Sigmoid colon (tissue), 7 donors: ENCODE results near the gene TOB1. TPM values are rescaled to one million over a fixed set of nuclear protein-coding genes. Genes with fewer than 3 reads are reported as not detected.
"Not testable (repeated sequence)": the region's sequence is repeated elsewhere in the genome, so short reads cannot be mapped to it uniquely, and the experiment has no call there.

Experiments
- DNase-seq: peaks from one replicate; pipeline ENCODE4 v3.0.0-alpha.2; 2019
- H3K27ac ChIP-seq, 4 donors: fragments of 200-600 bp; sonication (generic); one replicate each; pipeline ENCODE4 v1.5.1; 2016 to 2019; ENCODE audit warnings: mild to moderate bottlenecking in 1 of 4
- H3K27me3 ChIP-seq, 3 donors: fragments of 200-600 bp; sonication (generic); one replicate each; pipeline ENCODE4 v1.5.1; 2019; ENCODE audit warnings: mild to moderate bottlenecking in 1 of 3
- H3K36me3 ChIP-seq, 4 donors: fragments of 200-600 bp; sonication (generic); one replicate each; pipeline ENCODE4 v1.5.1; 2016 to 2019
- H3K4me1 ChIP-seq, 4 donors: fragments of 200-600 bp; sonication (generic); one replicate each; pipeline ENCODE4 v1.5.1; 2017 to 2019
- H3K4me3 ChIP-seq, 4 donors: fragments of 200-600 bp; sonication (generic); one replicate each; pipeline ENCODE4 v1.5.1; 2017 to 2019; ENCODE audit warnings: mild to moderate bottlenecking in 2 of 4, moderate library complexity in 1 of 4
- H3K9me3 ChIP-seq, 4 donors: fragments of 200-600 bp in 3 of 4; sonication (generic) in 3 of 4; one replicate each; pipeline versions ENCODE4 v1.5.1 to v1.6.1; 2013 to 2019
- CTCF ChIP-seq, 4 experiments: fragments of 450-650 bp in 3 of 4; fragments of 200-600 bp in 1 of 4; IDR thresholded peaks; one replicate each; pipeline ENCODE4 v1.5.1; 2016 to 2019; ENCODE audit warnings: antibody characterized with exemption in 4 of 4, mild to moderate bottlenecking in 3 of 4, moderate library complexity in 2 of 4
- EP300 ChIP-seq, 4 donors: sonication (generic); formaldehyde crosslinking; IDR thresholded peaks; one replicate each; pipeline ENCODE4 v1.6.1; 2017; ENCODE audit warnings: antibody characterized with exemption in 4 of 4
- POLR2A ChIP-seq, 2 donors: fragments of 450-650 bp; IDR thresholded peaks; one replicate each; pipeline ENCODE4 v1.6.1; 2016; ENCODE audit warnings: antibody characterized with exemption in 2 of 2, mild to moderate bottlenecking in 2 of 2, moderate library complexity in 2 of 2
- POLR2AphosphoS5 ChIP-seq, 4 donors: sonication (generic); formaldehyde crosslinking; IDR thresholded peaks; one replicate each; pipeline ENCODE4 v1.6.1; 2017; ENCODE audit warnings: antibody characterized with exemption in 4 of 4
- WGBS, 2 donors: extraction: QIAGEN DNeasy Blood & Tissue Kit; methylation state at CpG; one replicate each; pipeline ENCODE4 v1.1.7; 2013; 5-methylcytosine and 5-hydroxymethylcytosine counted together
- intact Hi-C: fragments of 100-400 bp; cut with DNase I; formaldehyde crosslinking; loops from one replicate; pipeline ENCODE4 v1.15.1; 2023
- polyA plus RNA-seq, 3 donors: library from polyadenylated mRNA; stranded (reverse); fragments of 200-250 nt; gene quantifications; one replicate each; pipeline ENCODE4 v1.2.3, GENCODE V29; 2013
- total RNA-seq, 4 donors: library from RNA; depleted of rRNA; stranded (reverse); fragments of >200 nt; gene quantifications; one replicate each; pipeline ENCODE4 v1.1.0, GENCODE V29; 2016
- donor health status: healthy with polysubstance abuse.
- donor health status: Bipolar disorder and iron deficiency.
- donor health status: healthy.

TOB1 gene
- total and polyA plus RNA-seq, 7 donors = 16.2 to 57.1 (median 31.1) TPM

GRCh38 chr17:50900383-50900892 is 34.3 kb upstream of the TOB1 start:
- Histone ChIP-seq H3K36me3 (no peaks in the 10 kb centered on the region), H3K4me3 (no peak overlapping the region), H3K4me1 (peaks cover 3 to 31% (median 29%) of the 10 kb centered on the region in 4 donors), H3K9me3 (no peaks in the 10 kb centered on the region), H3K27ac (no peak overlapping the region), H3K27me3 (no peaks in the 10 kb centered on the region)
- no peak for TF ChIP-seq CTCF (IDR thresholded peaks at IDR 0.05)
- intact Hi-C loops = loop anchor here (5.0 kb wide), 1 partner anchor 42 kb away; no protein-coding TSS in a partner anchor
- 87 to 88% methylated on average over 7 of the region's 7 CpGs for WGBS, 2 donors
- DNase-seq = no peak

GRCh38 chr17:50899559-50900319 is 33.6 kb upstream of the TOB1 start:
- intact Hi-C loops = loop anchor here (5.0 kb wide), 1 partner anchor 43 kb away; no protein-coding TSS in a partner anchor
- no peak for DNase-seq
- H3K4me1 ChIP-seq = peaks cover 0 to 24% (median 22%) of the 10 kb centered on the region in 4 donors
- TF ChIP-seq POLR2A (IDR thresholded peaks at IDR 0.05) = no peak
- TF ChIP-seq CTCF (IDR thresholded peaks at IDR 0.05) = no peak
- no peak for TF ChIP-seq POLR2AphosphoS5 (IDR thresholded peaks at IDR 0.05)
- TF ChIP-seq EP300 (IDR thresholded peaks at IDR 0.05) = no peak
- H3K36me3 ChIP-seq = no peaks in the 10 kb centered on the region
- WGBS, 2 donors = 91 to 95% methylated on average over 17 of the region's 17 CpGs
- H3K27ac ChIP-seq = no peak overlapping the region
- no peak overlapping the region for H3K4me3 ChIP-seq
- H3K9me3 ChIP-seq = no peaks in the 10 kb centered on the region
- H3K27me3 ChIP-seq = no peaks in the 10 kb centered on the region

GRCh38 chr17:50899005-50899460 is 32.9 kb upstream of the TOB1 start:
- Histone ChIP-seq H3K27me3 (no peaks in the 10 kb centered on the region), H3K27ac (no peak overlapping the region), H3K36me3 (no peaks in the 10 kb centered on the region), H3K4me3 (no peak overlapping the region), H3K4me1 (peaks cover 0 to 17% (median 15%) of the 10 kb centered on the region in 4 donors), H3K9me3 (no peaks in the 10 kb centered on the region)
- 92 to 93% methylated on average over 6 of the region's 6 CpGs for WGBS, 2 donors
- TF ChIP-seq POLR2AphosphoS5 (IDR thresholded peaks at IDR 0.05) = no peak
- no peak for TF ChIP-seq POLR2A (IDR thresholded peaks at IDR 0.05)
- no peak for TF ChIP-seq CTCF (IDR thresholded peaks at IDR 0.05)
- no peak for TF ChIP-seq EP300 (IDR thresholded peaks at IDR 0.05)
- intact Hi-C loops = no loop called here
- no peak for DNase-seq

GRCh38 chr17:50898369-50899004 is 32.3 kb upstream of the TOB1 start:
- Histone ChIP-seq H3K9me3 (no peaks in the 10 kb centered on the region), H3K36me3 (no peaks in the 10 kb centered on the region), H3K27ac (no peak overlapping the region), H3K4me1 (peaks cover 0 to 15% (median 12%) of the 10 kb centered on the region in 4 donors), H3K4me3 (no peak overlapping the region), H3K27me3 (no peaks in the 10 kb centered on the region)
- TF ChIP-seq POLR2A (IDR thresholded peaks at IDR 0.05) (no peak), EP300 (IDR thresholded peaks at IDR 0.05) (no peak), CTCF (IDR thresholded peaks at IDR 0.05) (no peak), POLR2AphosphoS5 (IDR thresholded peaks at IDR 0.05) (no peak)
- 96% methylated on average over 4 of the region's 4 CpGs for WGBS, 2 donors
- intact Hi-C loops = no loop called here
- peak; percentile 17 for DNase-seq

- H3K9me3 ChIP-seq, H3K27me3 ChIP-seq, H3K36me3 ChIP-seq, intact Hi-C loops, DNase-seq, H3K4me3 ChIP-seq: not testable (repeated sequence)
- H3K27ac ChIP-seq = peak overlapping the region in 2 of 4 donors; percentile 36 to 88
- WGBS, 2 donors = 95 to 96% methylated on average over 4 of the region's 4 CpGs
- peaks cover 0 to 14% (median 9%) of the 10 kb centered on the region in 4 donors for H3K4me1 ChIP-seq
Measured at GRCh38 chr17:50894513-50894912, 28.4 kb upstream of the TOB1 start.
